ENCODE results near the gene STX7. TPM values are rescaled to one million over a fixed set of nuclear protein-coding genes. Genes with fewer than 3 reads are reported as not detected.

The STX7 gene
- total RNA-seq, 2 experiments from 2014 or later = 66.5 to 178 TPM

DNA sequence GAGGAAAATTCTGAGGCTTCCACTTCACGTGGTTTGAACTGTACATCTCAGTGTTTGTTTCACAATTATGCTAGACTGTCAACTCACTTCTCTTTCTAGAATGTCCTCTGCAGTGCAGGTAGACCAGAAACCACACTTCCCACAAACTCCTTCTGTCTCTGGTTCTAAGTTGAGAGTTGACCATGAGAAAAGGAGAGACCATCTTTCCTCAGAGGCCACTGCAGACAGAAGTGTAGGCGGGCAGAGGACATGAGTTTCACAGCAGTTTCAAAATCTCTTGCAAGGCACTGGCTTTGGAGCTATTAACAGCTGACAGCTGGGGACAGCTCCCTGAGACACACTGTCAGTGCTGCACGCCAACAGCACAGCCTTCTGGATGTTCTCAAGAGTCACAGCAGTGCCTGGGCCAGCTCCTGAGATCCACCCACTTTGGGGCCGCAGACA is 56.2 kb downstream of the STX7 start:
- no peak for DNase-seq (ENCODE audit: low spot score)
- no peaks in the 10 kb centered on the region for H4K20me1 ChIP-seq (ENCODE audit: insufficient read depth, low read length)
- ChIA-PET CTCF (ENCODE audit: unreplicated experiment) (no interaction called here), POLR2A (interaction anchor here (1.2 to 1.8 kb wide), 3 partner anchors 11 to 101 kb away, joined by 3 to 5 read pairs (median 4); no protein-coding TSS in a partner anchor)
- TF ChIP-seq CTCF (conservative IDR thresholded peaks at IDR 0.05; ENCODE audit: low read length) (no peak), EZH2phosphoT487 (IDR thresholded peaks at IDR 0.05; ENCODE audit: borderline replicate concordance, low read depth, low read length) (no peak)
- H3K36me3 ChIP-seq (ENCODE audit: insufficient read depth, low read length) = peaks cover 100% of the 10 kb centered on the region
- intact Hi-C loops (cut with micrococcal nuclease; ENCODE audit: unreplicated experiment) = no loop called here
- H3K79me2 ChIP-seq (ENCODE audit: insufficient read depth, low read depth, low read length) = no peaks in the 10 kb centered on the region
- H2AFZ ChIP-seq (ENCODE audit: low read length) = no peak overlapping the region
- no peaks in the 10 kb centered on the region for H3K9me2 ChIP-seq (ENCODE audit: insufficient read depth, low read length)
- no peak overlapping the region for H3K4me3 ChIP-seq (ENCODE audit: low read depth, low read length, poor library complexity, severe bottlenecking)
- H3K27ac ChIP-seq (ENCODE audit: low read depth, low read length, poor library complexity, severe bottlenecking) = no peak overlapping the region
- BruUV-seq (replicated peaks) = no TSS peak
- H3K9me3 ChIP-seq (ENCODE audit: low read length) = no peaks in the 10 kb centered on the region
- no peak overlapping the region for H3K4me2 ChIP-seq (ENCODE audit: low read length)
- H3K4me1 ChIP-seq (ENCODE audit: insufficient read depth, low read length, poor library complexity, severe bottlenecking) = peaks cover 11% of the 10 kb centered on the region

- H2AFZ ChIP-seq (ENCODE audit: low read length) = no peak overlapping the region
- ChIA-PET POLR2A (interaction anchor here (1.4 kb wide), 1 partner anchor 92 kb away, joined by 3 read pairs; no protein-coding TSS in a partner anchor), CTCF (ENCODE audit: unreplicated experiment) (no interaction called here)
- no peaks in the 10 kb centered on the region for H3K4me1 ChIP-seq (ENCODE audit: insufficient read depth, low read length, poor library complexity, severe bottlenecking)
- H3K9me2 ChIP-seq (ENCODE audit: insufficient read depth, low read length) = no peaks in the 10 kb centered on the region
- H3K79me2 ChIP-seq (ENCODE audit: insufficient read depth, low read depth, low read length) = no peaks in the 10 kb centered on the region
- peaks cover 20% of the 10 kb centered on the region for H3K9me3 ChIP-seq (ENCODE audit: low read length)
- no peak for TF ChIP-seq EZH2phosphoT487 (IDR thresholded peaks at IDR 0.05; ENCODE audit: borderline replicate concordance, low read depth, low read length)
- no peak for TF ChIP-seq CTCF (conservative IDR thresholded peaks at IDR 0.05; ENCODE audit: low read length)
- no TSS peak for BruUV-seq (replicated peaks)
- peaks cover 96% of the 10 kb centered on the region for H3K36me3 ChIP-seq (ENCODE audit: insufficient read depth, low read length)
- H3K4me3 ChIP-seq (ENCODE audit: low read depth, low read length, poor library complexity, severe bottlenecking) = no peak overlapping the region
- DNase-seq (ENCODE audit: low spot score) = no peak
- intact Hi-C loops (cut with micrococcal nuclease; ENCODE audit: unreplicated experiment) = no loop called here
- H3K4me2 ChIP-seq (ENCODE audit: low read length) = no peak overlapping the region
- H4K20me1 ChIP-seq (ENCODE audit: insufficient read depth, low read length) = no peaks in the 10 kb centered on the region
- no peak overlapping the region for H3K27ac ChIP-seq (ENCODE audit: low read depth, low read length, poor library complexity, severe bottlenecking)
These were observed 66.1 kb downstream of the STX7 start for GRCh38 chr6:132446855-132447241.

DNA sequence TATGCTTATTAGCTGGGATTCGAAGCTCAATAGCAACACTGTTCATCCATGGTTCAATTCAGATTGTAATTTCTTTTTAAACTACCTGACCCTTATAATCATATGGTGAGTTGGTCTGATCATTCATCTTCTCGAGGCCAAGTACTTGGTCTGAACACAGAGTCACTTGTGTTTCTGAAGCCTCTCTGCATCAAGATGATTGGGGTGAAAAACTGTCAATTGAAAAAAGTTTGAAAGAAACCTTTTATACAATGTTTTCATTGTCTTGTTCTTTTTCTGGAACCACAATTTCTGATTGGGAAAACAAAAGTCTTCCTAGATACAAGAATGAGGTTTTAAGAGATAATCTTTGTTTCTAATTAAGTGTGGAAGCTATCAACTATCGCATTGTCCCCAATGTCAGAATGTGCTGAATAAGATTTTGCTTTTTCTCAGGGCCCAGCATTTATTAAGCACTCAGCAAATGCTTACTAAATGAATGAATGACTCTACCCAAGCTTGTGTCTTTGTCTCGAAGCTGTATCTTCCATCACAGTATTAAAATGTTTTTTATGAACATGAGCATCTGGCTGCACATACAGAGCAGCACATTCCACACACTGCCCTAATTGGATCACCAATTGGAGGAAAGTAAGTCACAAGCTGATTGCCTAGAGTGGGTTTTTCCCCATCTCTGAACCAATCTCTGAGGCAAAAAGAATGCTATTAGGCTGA is 66.6 kb downstream of the STX7 start:
- ChIA-PET CTCF (ENCODE audit: unreplicated experiment) (no interaction called here), POLR2A (interaction anchor here (0.6 to 1.9 kb wide), 5 partner anchors 9 to 399 kb away, joined by 3 to 5 read pairs (median 3); no protein-coding TSS in a partner anchor)
- Histone ChIP-seq H2AFZ (ENCODE audit: low read length) (no peak overlapping the region), H4K20me1 (ENCODE audit: insufficient read depth, low read length) (no peaks in the 10 kb centered on the region), H3K36me3 (ENCODE audit: insufficient read depth, low read length) (peaks cover 92% of the 10 kb centered on the region), H3K4me1 (ENCODE audit: insufficient read depth, low read length, poor library complexity, severe bottlenecking) (no peaks in the 10 kb centered on the region), H3K27ac (ENCODE audit: low read depth, low read length, poor library complexity, severe bottlenecking) (no peak overlapping the region), H3K9me3 (ENCODE audit: low read length) (peaks cover 20% of the 10 kb centered on the region), H3K4me3 (ENCODE audit: low read depth, low read length, poor library complexity, severe bottlenecking) (no peak overlapping the region), H3K9me2 (ENCODE audit: insufficient read depth, low read length) (no peaks in the 10 kb centered on the region), H3K79me2 (ENCODE audit: insufficient read depth, low read depth, low read length) (no peaks in the 10 kb centered on the region), H3K4me2 (ENCODE audit: low read length) (no peak overlapping the region)
- intact Hi-C loops (cut with micrococcal nuclease; ENCODE audit: unreplicated experiment) = no loop called here
- no peak for DNase-seq (ENCODE audit: low spot score)
- no peak for TF ChIP-seq CTCF (conservative IDR thresholded peaks at IDR 0.05; ENCODE audit: low read length)
- no peak for TF ChIP-seq EZH2phosphoT487 (IDR thresholded peaks at IDR 0.05; ENCODE audit: borderline replicate concordance, low read depth, low read length)
- no TSS peak for BruUV-seq (replicated peaks)

Data from OCI-LY7 (cell line).